HEK293 (cell line): Measurements from ENCODE around the gene NUDT4.
A peak's percentile ranks its signal among the peaks of the same experiment; 100 is the strongest.

Source experiments
- AEBP2 ChIP-seq: fragments of 450-650 bp; formaldehyde crosslinking; IDR thresholded peaks from 2 replicates; pipeline ENCODE4 v1.5.1; 2016; ENCODE audit warnings: missing biosample characterization, missing genetic modification characterization, borderline replicate concordance
- ELK4 ChIP-seq: IDR thresholded peaks from 2 replicates; pipeline ENCODE4 v1.6.1; 2011; ENCODE audit warnings: mild to moderate bottlenecking, low read depth, low read length, borderline replicate concordance
- HIC1 ChIP-seq: fragments of 450-650 bp; formaldehyde crosslinking; IDR thresholded peaks from 2 replicates; pipeline ENCODE4 v1.5.1; 2016; ENCODE audit warnings: missing biosample characterization, missing genetic modification characterization
- KLF7 ChIP-seq: fragments of 450-650 bp; formaldehyde crosslinking; IDR thresholded peaks from 2 replicates; pipeline ENCODE4 v1.5.1; 2016; ENCODE audit warnings: missing biosample characterization, missing genetic modification characterization, borderline replicate concordance
- RBAK ChIP-seq: fragments of 450-650 bp; formaldehyde crosslinking; IDR thresholded peaks from 2 replicates; pipeline ENCODE4 v1.5.1; 2016; ENCODE audit warnings: missing biosample characterization, missing genetic modification characterization
- TCF7L2 ChIP-seq: IDR thresholded peaks from 2 replicates; pipeline ENCODE4 v1.6.1; 2011; ENCODE audit warnings: low read depth, mild to moderate bottlenecking, inconsistent platforms, low read length, moderate library complexity, borderline replicate concordance
- TRIM28 ChIP-seq: IDR thresholded peaks from 2 replicates; pipeline ENCODE4 v1.6.1; 2011; ENCODE audit warnings: low read length, control low read depth, borderline replicate concordance
- YY1 ChIP-seq: fragments of 450-650 bp; formaldehyde crosslinking; IDR thresholded peaks from 2 replicates; pipeline ENCODE4 v1.5.1; 2018; ENCODE audit warnings: missing biosample characterization, missing genetic modification characterization
- ZBTB11 ChIP-seq: fragments of 450-650 bp; formaldehyde crosslinking; conservative IDR thresholded peaks from 2 replicates; pipeline ENCODE4 v1.5.1; 2016; ENCODE audit warnings: low read depth, missing biosample characterization, missing genetic modification characterization
- ZBTB49 ChIP-seq: fragments of 450-650 bp; formaldehyde crosslinking; IDR thresholded peaks from 2 replicates; pipeline ENCODE4 v1.5.1; 2016; ENCODE audit warnings: missing biosample characterization, missing genetic modification characterization, low read depth
- ZBTB7A ChIP-seq: fragments of 450-650 bp; formaldehyde crosslinking; IDR thresholded peaks from 2 replicates; pipeline ENCODE4 v1.5.1; 2016; ENCODE audit warnings: low read depth, missing biosample characterization, missing genetic modification characterization
- ZFP3 ChIP-seq: fragments of 450-650 bp; formaldehyde crosslinking; IDR thresholded peaks from 2 replicates; pipeline ENCODE4 v1.5.1; 2016; ENCODE audit warnings: low read depth, missing biosample characterization, missing genetic modification characterization
- ZNF148 ChIP-seq: fragments of 450-650 bp; formaldehyde crosslinking; IDR thresholded peaks from 2 replicates; pipeline ENCODE4 v1.5.0; 2017; ENCODE audit warnings: missing biosample characterization, missing genetic modification characterization, borderline replicate concordance
- ZNF423 ChIP-seq: fragments of 450-650 bp; formaldehyde crosslinking; IDR thresholded peaks from 2 replicates; pipeline ENCODE4 v1.5.1; 2016; ENCODE audit warnings: missing biosample characterization, missing genetic modification characterization
- ZNF433 ChIP-seq: fragments of 450-650 bp; formaldehyde crosslinking; IDR thresholded peaks from 2 replicates; pipeline ENCODE4 v1.5.1; 2016; ENCODE audit warnings: missing biosample characterization, missing genetic modification characterization, low read depth
- ZNF510 ChIP-seq: fragments of 450-650 bp; formaldehyde crosslinking; IDR thresholded peaks from 2 replicates; pipeline ENCODE4 v1.5.1; 2018; ENCODE audit warnings: mild to moderate bottlenecking, missing genetic modification characterization, missing biosample characterization; ENCODE audit not compliant: insufficient replicate concordance
- ZNF558 ChIP-seq: fragments of 450-650 bp; formaldehyde crosslinking; IDR thresholded peaks from 2 replicates; pipeline ENCODE4 v1.5.1; 2016; ENCODE audit warnings: missing biosample characterization, missing genetic modification characterization
- ZNF623 ChIP-seq: fragments of 450-650 bp; formaldehyde crosslinking; IDR thresholded peaks from 2 replicates; pipeline ENCODE4 v1.5.1; 2016; ENCODE audit warnings: missing biosample characterization, missing genetic modification characterization
- ZNF639 ChIP-seq: fragments of 450-650 bp; formaldehyde crosslinking; IDR thresholded peaks from 2 replicates; pipeline ENCODE4 v1.5.1; 2016; ENCODE audit warnings: missing biosample characterization, missing genetic modification characterization
- ZNF776 ChIP-seq: fragments of 450-650 bp; formaldehyde crosslinking; IDR thresholded peaks from 2 replicates; pipeline ENCODE4 v1.5.0; 2017; ENCODE audit warnings: missing biosample characterization, missing genetic modification characterization, borderline replicate concordance
- ZNF830 ChIP-seq: fragments of 450-650 bp; IDR thresholded peaks from 2 replicates; pipeline ENCODE4 v1.5.0; 2018; ENCODE audit warnings: missing biosample characterization, missing genetic modification characterization, low read depth, mild to moderate bottlenecking, moderate library complexity
- ZSCAN30 ChIP-seq: fragments of 450-650 bp; IDR thresholded peaks from 2 replicates; pipeline ENCODE4 v1.5.1; 2018; ENCODE audit warnings: missing biosample characterization, mild to moderate bottlenecking, missing genetic modification characterization, moderate library complexity

NUDT4 gene

GRCh38 chr12:93377252-93378195, at the start of gene NUDT4 (continued):
- TF ChIP-seq ZNF830 (tag by site-specific recombination) = no peak
- no peak for TF ChIP-seq KLF7 (tag by site-specific recombination)
- TF ChIP-seq ZBTB7A = no peak
- no peak for TF ChIP-seq ZNF433 (tag by site-specific recombination)
- TF ChIP-seq ZNF510 (tag by site-specific recombination) = peak; percentile 21
- TF ChIP-seq ZNF776 (tag by site-specific recombination) = no peak
- TF ChIP-seq ZNF423 = no peak
- no peak for TF ChIP-seq ELK4
- no peak for TF ChIP-seq ZNF558
- 0 out of 2 replicates have a peak, but pooled peaks have one; percentile 32 for TF ChIP-seq ZNF639 (tag by site-specific recombination)
- TF ChIP-seq RBAK (tag by site-specific recombination) = no peak
- peak; percentile 95 for TF ChIP-seq HIC1 (tag by site-specific recombination)
- TF ChIP-seq ZNF148 (tag by site-specific recombination) = no peak
- TF ChIP-seq TRIM28 = no peak
- TF ChIP-seq TCF7L2 = no peak
- TF ChIP-seq ZSCAN30 = 0 out of 2 replicates have a peak, but pooled peaks have one; percentile 9
- no peak for TF ChIP-seq YY1 (tag by site-specific recombination)
- no peak for TF ChIP-seq ZBTB49 (tag by site-specific recombination)
- TF ChIP-seq ZNF623 (tag by site-specific recombination) = no peak
- no peak for TF ChIP-seq AEBP2 (tag by site-specific recombination)
- no peak for TF ChIP-seq ZFP3 (tag by site-specific recombination)
- no peak for TF ChIP-seq ZBTB11 (tag by site-specific recombination)
